Measurements from ENCODE around the gene WDR87.

DNA sequence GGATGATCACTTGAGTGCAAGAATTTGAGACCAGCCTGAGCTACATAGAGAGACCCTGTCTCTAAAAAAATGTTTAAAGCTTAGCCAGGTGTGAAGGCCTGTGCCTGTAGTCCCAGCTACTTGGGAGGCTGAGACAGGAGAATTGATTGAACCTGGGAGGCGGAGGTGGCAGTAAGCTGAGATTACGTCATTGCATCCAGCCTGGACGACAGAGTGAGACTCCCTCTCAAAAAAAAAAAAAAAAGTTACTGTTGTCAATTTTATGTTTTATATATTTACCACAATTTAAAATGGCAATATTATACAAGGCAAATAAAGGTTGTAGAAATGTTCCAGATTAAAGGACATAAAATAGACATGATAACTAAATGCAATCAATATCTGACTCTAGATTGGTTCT lies 29.2 kb downstream of the WDR87 start:
- TF ChIP-seq, protein P1, sequence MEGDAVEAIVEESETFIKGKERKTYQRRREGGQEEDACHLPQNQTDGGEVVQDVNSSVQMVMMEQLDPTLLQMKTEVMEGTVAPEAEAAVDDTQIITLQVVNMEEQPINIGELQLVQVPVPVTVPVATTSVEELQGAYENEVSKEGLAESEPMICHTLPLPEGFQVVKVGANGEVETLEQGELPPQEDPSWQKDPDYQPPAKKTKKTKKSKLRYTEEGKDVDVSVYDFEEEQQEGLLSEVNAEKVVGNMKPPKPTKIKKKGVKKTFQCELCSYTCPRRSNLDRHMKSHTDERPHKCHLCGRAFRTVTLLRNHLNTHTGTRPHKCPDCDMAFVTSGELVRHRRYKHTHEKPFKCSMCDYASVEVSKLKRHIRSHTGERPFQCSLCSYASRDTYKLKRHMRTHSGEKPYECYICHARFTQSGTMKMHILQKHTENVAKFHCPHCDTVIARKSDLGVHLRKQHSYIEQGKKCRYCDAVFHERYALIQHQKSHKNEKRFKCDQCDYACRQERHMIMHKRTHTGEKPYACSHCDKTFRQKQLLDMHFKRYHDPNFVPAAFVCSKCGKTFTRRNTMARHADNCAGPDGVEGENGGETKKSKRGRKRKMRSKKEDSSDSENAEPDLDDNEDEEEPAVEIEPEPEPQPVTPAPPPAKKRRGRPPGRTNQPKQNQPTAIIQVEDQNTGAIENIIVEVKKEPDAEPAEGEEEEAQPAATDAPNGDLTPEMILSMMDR (IDR thresholded peaks at IDR 0.05), result no peak
- TF ChIP-seq POLR2A (IDR thresholded peaks at IDR 0.05), result no peak
